CD4-positive, alpha-beta T cell treated with Interleukin-17A for 4 hours (primary cell): ENCODE data around the gene SHH.
"Not testable (repeated sequence)": the region's sequence is repeated elsewhere in the genome, so short reads cannot be mapped to it uniquely, and the experiment has no call there.

ENCODE experiments used
- DNase-seq: peaks from one replicate; pipeline ENCODE4 v3.0.0-alpha.2; 2020; ENCODE audit warnings: mixed read lengths

SHH gene

GRCh38 chr7:155842496-155843265 lies 30.4 kb upstream of the SHH start:
- DNase-seq: no peak

DNA sequence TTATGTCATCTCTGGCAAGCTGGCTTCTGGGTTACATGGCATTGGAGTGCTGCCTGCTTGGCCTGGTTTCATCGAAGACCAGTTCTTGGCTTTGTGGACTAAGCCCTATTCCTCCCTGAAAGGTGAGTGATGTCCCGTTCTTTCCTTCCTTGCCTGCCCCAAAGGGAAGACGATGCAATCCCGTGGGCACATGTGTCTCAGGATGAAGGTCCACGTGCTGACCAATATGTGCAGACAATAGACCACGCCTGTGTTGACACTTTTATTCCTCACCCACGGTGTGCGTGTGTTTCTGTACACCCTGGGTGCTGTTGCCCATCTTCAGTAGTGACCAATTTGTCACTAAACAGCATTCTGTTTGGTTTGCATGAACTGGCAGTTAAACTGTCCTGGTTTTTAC lies 28.6 kb upstream of the SHH start:
- no peak for DNase-seq

DNA sequence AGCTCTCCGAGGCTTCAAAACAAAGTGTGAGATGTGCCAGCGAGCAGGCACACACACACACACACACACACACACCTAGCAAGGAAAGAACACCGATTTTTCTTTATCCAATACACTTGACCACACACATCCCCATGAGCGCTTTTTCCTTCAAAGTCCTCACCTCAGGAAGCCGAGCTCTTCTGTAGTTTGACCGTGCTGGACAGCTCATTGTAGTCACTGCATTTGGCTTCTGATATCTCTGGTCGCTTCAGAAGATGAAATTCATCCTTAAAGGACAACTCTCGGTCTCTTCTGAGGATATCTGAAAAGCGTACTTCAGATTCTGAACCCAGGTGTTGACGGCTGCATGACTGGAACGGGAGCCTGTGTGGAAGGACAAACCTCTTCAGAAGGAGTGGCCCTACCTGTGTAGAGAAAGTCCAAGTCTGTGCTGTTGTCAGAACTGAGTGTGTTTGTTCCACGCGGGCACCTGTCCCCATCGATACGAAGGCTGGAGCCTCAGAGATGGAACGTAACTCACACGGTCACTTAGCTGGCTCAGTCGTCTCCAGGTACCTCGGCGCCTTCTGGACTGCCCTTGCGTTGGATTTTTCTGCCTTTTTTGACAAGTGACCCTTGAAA lies 28.1 kb upstream of the SHH start:
- no peak for DNase-seq

DNA sequence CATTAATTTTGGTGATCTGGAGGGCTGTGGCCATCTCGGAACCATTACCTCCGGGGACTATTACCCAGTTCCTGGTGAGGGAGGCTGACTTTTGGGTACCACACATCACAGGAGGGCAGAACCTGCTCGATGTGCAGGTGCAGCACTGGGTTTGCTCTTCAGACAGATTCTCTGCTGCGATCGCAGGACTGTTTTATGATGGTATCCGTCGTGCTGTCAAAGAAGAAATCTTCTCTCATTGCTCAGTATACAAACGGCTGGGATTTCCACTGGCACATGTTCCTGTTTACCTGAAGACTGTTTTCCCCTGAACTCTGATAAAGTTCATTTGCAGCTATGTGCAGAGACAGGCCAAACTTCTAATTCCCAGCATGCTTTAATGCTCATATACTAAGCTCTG lies 27.2 kb upstream of the SHH start:
- no peak for DNase-seq

GRCh38 chr7:155838312-155838711 lies 26.0 kb upstream of the SHH start:
- DNase-seq: not testable (repeated sequence)

DNA sequence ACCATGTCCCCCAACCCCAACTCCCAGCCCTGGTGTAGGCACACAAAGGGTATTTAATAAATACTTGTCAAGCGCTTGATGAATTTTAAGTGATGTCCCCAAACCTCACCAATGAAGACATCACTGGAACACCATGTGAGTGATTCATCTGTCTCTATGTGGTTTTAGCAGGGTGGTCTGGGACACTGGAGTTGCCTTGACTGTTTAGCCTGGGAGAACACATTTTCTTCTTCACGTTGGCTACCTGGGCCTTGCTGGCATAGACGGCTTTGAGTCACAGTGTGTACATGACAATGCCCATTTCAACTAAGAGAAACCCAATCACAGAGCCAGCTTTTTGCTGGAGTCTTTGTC lies 24.8 kb upstream of the SHH start:
- no peak for DNase-seq

- no peak for DNase-seq
Observed at GRCh38 chr7:155836216-155837125, 24.2 kb upstream of the SHH start.

DNA sequence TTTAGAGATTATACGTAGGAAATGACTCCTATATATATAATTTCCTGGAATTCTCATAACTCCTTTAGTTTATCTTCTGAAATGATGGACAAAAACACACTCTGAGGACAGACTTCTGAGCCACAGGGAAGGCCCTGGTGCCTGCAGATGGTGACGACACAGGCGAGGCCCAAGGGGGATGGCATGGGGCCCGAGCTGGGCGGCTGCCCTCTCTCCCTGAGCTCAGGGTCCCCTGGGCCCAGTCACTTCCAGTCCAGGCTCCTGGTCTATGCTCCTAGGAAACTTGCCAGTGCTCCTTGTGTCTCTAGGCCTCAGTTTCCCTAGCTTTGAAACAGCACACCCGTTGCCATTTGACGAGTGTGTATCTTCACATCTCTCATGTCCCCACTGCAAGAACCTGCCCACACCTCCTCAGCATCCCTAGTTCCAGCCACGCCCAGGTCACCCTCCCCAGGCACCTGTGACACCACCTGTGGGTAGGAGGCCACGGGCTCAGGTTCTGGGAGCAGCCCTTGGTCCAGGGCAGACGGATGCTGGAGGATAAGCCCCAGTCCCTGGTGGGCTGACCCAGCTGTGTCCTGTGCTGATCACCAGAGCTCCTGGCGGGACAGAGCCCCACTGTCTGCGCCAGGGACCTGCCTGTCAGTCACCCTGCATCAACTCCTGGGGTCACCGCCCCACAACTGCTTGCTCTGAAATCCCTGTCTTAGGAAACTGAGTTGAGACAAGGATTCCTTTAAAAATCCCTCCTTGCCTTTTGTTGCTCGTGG lies 23.4 kb upstream of the SHH start:
- no peak for DNase-seq

DNA sequence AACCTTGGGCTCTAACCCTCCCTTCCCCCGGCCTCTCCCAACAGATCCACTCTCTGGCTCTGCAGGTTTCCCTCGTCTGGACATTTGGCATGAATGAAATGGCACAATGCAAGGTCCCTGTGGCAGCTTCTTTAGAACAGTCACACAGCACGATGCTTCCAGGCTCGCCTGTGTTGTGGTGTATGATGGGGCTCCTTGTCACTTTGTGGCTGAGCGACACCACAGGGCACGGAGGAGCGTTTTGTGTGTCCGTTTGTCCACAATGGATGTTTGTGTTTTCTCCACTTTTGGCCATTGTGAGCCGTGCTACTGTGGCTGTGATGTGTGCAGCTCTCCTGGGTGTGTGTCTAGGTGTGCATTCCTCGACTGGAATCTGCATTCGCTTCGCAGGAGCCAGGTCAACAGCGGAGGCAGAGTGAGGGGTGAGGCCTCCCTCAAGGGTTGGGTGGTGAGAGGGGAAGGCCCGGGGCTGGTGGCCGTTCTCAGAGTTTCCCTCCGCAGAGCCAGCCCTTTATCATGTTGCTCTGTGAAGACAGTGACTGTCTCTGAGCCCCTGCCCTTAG lies 22.3 kb upstream of the SHH start:
- DNase-seq: no peak

- DNase-seq: no peak
Observed at GRCh38 chr7:155833651-155834050, 21.4 kb upstream of the SHH start.

DNA sequence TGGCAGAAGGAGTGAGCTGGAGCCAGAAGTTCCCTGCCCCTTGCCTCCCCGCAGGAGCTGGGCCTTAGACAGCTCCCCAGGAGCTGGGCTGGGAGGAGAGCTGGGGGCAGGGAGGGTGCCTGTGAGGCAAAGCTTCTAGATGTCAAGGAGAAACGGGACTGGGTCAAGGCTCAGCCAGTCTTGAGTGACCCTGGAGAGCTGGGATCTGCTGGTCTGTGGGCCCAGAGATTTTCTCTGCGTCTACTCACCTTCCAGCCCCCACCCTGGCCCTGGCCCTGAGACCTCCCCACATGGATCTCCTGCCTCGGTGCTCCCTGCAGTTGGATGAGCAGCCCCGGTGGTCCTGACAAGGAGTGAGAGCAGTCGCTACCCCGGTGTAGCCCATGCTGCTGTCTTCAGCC lies 20.3 kb upstream of the SHH start:
- no peak for DNase-seq

- no peak for DNase-seq
Observed at GRCh38 chr7:155831807-155832524, 19.7 kb upstream of the SHH start.

- DNase-seq: no peak
Observed at GRCh38 chr7:155830961-155831806, 18.9 kb upstream of the SHH start.

DNA sequence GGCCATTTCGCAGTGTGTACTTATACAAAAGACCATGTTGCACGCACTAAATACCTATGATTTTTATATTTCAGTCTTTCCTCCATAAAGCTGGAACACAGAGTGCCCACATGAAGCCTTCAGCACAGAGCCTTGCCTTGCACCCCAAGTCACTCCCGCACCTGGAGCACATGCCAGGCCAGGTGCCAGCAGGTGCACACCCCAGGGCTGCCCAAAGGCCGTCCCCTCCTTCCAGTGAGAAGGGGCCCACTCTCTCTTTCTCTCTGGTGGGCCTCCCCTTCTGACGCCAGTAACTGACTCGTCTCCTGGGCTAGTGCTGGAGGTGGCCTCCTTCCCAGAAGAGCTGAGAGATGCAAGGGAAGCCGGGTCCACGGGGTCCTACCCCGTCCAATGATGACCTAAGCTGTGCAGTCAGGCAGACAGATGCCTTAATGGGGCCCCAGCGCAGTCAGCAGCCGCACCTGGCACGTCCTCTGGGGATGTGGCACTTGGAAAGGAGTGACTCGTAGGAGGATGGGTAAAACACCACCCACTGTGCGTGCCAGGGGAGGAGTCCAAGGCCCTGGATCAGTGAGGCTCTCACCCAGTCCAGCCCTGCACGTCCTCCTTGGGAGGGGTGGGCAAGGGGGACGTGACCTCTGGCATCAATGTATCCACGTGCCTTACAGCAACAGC lies 17.7 kb upstream of the SHH start:
- DNase-seq: no peak

DNA sequence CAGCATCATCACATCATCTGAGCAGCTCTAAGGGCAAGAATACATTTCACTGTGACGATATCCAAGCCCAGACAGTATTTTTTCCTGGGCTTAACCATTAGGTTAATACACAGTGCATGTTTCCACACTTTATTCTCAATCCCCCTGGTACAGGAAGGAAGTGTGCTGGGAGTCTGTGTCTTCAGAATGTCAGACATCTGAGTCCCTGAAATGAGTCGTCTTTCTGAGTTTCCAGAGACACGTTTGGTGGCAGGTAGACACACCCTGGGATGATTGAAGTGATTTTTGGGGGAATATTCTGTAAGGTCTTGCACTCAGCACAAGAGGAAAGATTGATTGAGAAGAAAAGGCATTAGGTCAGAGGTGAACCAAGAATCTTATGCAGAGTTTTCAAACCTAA lies 13.1 kb upstream of the SHH start:
- no peak for DNase-seq

DNA sequence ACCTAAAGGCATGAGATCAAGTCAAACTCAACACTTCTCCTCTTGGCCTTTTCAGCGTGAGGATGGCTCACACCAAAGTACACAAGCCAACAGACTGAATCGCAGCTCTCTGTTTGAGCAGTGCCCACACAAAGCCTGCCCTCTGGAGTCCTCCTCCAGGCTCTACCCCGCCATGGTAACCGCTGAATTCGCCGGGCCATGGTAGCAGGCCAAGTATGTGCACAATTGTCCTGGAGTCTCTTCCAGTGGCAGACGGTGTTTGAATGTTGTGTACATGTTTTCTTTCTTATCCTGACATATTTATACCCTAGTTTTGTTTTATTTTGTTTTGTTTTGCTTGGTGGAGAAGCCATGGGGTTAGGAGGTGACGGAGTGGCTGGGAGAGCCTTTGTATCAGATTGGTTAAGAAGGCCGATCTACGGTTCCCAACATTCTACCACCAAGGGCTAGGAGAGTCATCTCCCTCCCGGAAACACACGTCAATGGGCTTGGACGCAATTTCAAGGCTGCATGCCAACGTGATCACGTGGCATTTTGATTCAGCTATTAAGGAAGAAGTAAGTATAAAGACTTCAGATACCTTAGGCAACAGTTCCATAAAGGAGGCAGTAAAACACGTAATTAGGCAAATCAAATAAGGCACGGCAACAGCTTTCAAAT lies 12.1 kb upstream of the SHH start:
- DNase-seq: no peak

GRCh38 chr7:155821851-155822250 lies 9.6 kb upstream of the SHH start:
- no peak for DNase-seq

GRCh38 chr7:155820788-155821187 lies 8.5 kb upstream of the SHH start:
- DNase-seq: no peak

GRCh38 chr7:155820246-155820645 lies 8.0 kb upstream of the SHH start:
- DNase-seq: no peak

DNA sequence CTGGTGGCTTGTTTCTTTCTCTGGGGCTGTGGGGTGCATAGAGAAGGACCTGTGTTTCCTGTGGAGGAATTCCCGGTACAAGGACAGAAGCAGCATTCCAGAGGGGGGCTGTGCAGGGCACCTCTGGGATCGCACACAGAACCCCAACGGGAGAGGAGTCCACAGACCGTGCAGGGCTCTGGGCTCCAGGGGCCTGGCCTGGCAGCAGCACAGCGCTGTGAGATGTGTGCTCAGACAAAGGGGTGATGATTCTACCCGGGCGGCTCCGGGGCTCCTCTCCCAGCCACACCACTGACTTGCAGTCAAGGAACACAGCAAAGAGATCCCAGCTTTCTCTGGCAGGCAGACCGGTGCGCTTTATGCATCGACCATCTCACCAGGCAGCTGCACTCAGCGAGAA lies 6.9 kb upstream of the SHH start:
- no peak for DNase-seq
